K562 (cell line): ENCODE results near the gene C17orf50. TPM values are rescaled to one million over a fixed set of nuclear protein-coding genes. Genes with fewer than 3 reads are reported as not detected.

Experiments
- ATAC-seq: fragments of 200-7000 bp; cut with Tn5 transposase; 3 replicates; pipeline ENCODE4 v1.9.1; 2020; ENCODE audit warnings: moderate library complexity
- BruUV-seq: library from RNA; stranded (reverse); fragments of 400-500 nt; replicated peaks from 2 replicates; lab custom pipeline; 2021; lab: Mats Ljungman, UMichigan
- CTCF ChIA-PET: fragments of 300-600 bp; formaldehyde crosslinking; extraction: SDS; loops from one replicate; lab custom pipeline; 2021; ENCODE audit warnings: low intra/inter-chr PET ratio; lab: Yijun Ruan, JAX
- POLR2A ChIA-PET: fragments of 300-600, 350-650 bp; sonication (Branson Sonifier 250); formaldehyde crosslinking; extraction: SDS; loops from one replicate; lab custom pipeline; 2021; ENCODE audit warnings: antibody characterized with exemption, inconsistent platforms; lab: Yijun Ruan, JAX
- DNase-seq, 4 experiments: peaks; one replicate each; pipeline versions ENCODE4 v3.0.0 to v3.0.0-alpha.2; 2011 to 2018; ENCODE audit warnings: low spot score in 3 of 4, mixed read lengths in 3 of 4; ENCODE audit errors: extremely low read depth in 1 of 4
- FAIRE-seq: peaks from 2 replicates; lab custom pipeline; 2011; peaks lifted over from hg19 to GRCh38; lab: Jason Lieb, UNC
- H2AFZ ChIP-seq: 2 replicates; pipeline ENCODE4 v1.6.0; 2011; ENCODE audit warnings: low read depth, low read length, control low read depth, inconsistent platforms
- H3K27ac ChIP-seq: fragments of 200-600 bp; 3 replicates; pipeline ENCODE4 v1.8.0; 2011; ENCODE audit warnings: low read depth, mild to moderate bottlenecking, control low read depth, inconsistent platforms, low read length, moderate library complexity, mixed read lengths; ENCODE audit errors: extremely low read depth
- H3K27me3 ChIP-seq, 2 experiments: fragments of 300-600 bp in 1 of 2; 2 replicates in 1 of 2; 3 replicates in 1 of 2; pipeline versions ENCODE4 v1.6.0 to v1.8.0; 2011; ENCODE audit warnings: inconsistent platforms in 2 of 2, low read length in 2 of 2, mild to moderate bottlenecking in 1 of 2, mixed read lengths in 1 of 2, moderate library complexity in 1 of 2; ENCODE audit not compliant: control insufficient read depth in 2 of 2, insufficient read depth in 2 of 2
- H3K36me3 ChIP-seq: fragments of 300-600 bp; 3 replicates; pipeline ENCODE4 v1.8.0; 2011; ENCODE audit warnings: mild to moderate bottlenecking, low read length, inconsistent platforms; ENCODE audit not compliant: control insufficient read depth, insufficient read depth
- H3K4me1 ChIP-seq, 2 experiments: fragments of 200-600 bp in 1 of 2; replicated peaks in 1 of 2; 2 replicates in 1 of 2; 3 replicates in 1 of 2; pipeline versions ENCODE4 v1.5.1 to v1.8.0; 2011; ENCODE audit warnings: inconsistent platforms in 2 of 2, low read length in 2 of 2, mild to moderate bottlenecking in 1 of 2, mixed read lengths in 1 of 2, moderate library complexity in 1 of 2; ENCODE audit not compliant: control insufficient read depth in 2 of 2, insufficient read depth in 2 of 2
- H3K4me2 ChIP-seq: 2 replicates; pipeline ENCODE4 v1.6.1; 2011; ENCODE audit warnings: low read length, control low read depth, inconsistent platforms, mixed read lengths; ENCODE audit not compliant: insufficient read depth
- H3K4me3 ChIP-seq: fragments of 200-600 bp; sonication (generic), shearing (Covaris generic); 2 replicates; pipeline ENCODE4 v1.5.1; 2016; ENCODE audit warnings: control low read depth, inconsistent platforms
- H3K79me2 ChIP-seq: fragments of 200-600 bp; 3 replicates; pipeline ENCODE4 v1.8.0; 2011; ENCODE audit warnings: low read length, inconsistent platforms; ENCODE audit not compliant: control insufficient read depth, insufficient read depth
- H3K9ac ChIP-seq, 2 experiments: 2 replicates each; pipeline versions ENCODE4 v1.6.0 to v1.6.1; 2011; ENCODE audit warnings: low read depth in 2 of 2, low read length in 2 of 2, control low read depth in 1 of 2, inconsistent platforms in 1 of 2, mild to moderate bottlenecking in 1 of 2, mixed read lengths in 1 of 2; ENCODE audit not compliant: insufficient read depth in 1 of 2
- H3K9me1 ChIP-seq: one replicate; pipeline ENCODE4 v1.6.0; 2011; ENCODE audit warnings: inconsistent platforms, mild to moderate bottlenecking, low read length, moderate library complexity; ENCODE audit not compliant: control insufficient read depth, insufficient read depth
- H3K9me3 ChIP-seq: replicated peaks from 2 replicates; pipeline ENCODE4 v1.5.1; 2011; ENCODE audit warnings: low read depth, low read length, inconsistent platforms; ENCODE audit not compliant: control insufficient read depth, insufficient read depth
- H4K20me1 ChIP-seq: replicated peaks from 2 replicates; pipeline ENCODE4 v1.6.1; 2011; ENCODE audit warnings: low read length, inconsistent platforms, mixed read lengths; ENCODE audit not compliant: control insufficient read depth, insufficient read depth
- BRF1 ChIP-seq: IDR thresholded peaks from 3 replicates; pipeline ENCODE4 v1.6.1; 2011; ENCODE audit warnings: borderline replicate concordance, mild to moderate bottlenecking; ENCODE audit not compliant: insufficient read length; ENCODE audit errors: extremely low read depth
- CHD7 ChIP-seq: fragments of 200-600 bp; sonication (generic); IDR thresholded peaks from one replicate; pipeline ENCODE4 v1.6.1; 2012; ENCODE audit warnings: mild to moderate bottlenecking, low read depth, low read length, inconsistent platforms
- FUS ChIP-seq: fragments of 200-400 bp; formaldehyde crosslinking; optimal IDR thresholded peaks from 2 replicates; pipeline ENCODE3; 2017; ENCODE audit warnings: low read depth, low read length
- MBD2 ChIP-seq: sonication (generic); IDR thresholded peaks from 2 replicates; pipeline ENCODE4 v1.6.1; 2016; ENCODE audit warnings: low read depth, borderline replicate concordance
- NFYB ChIP-seq: IDR thresholded peaks from 2 replicates; pipeline ENCODE4 v1.6.1; 2011; ENCODE audit warnings: mild to moderate bottlenecking, moderate library complexity; ENCODE audit not compliant: insufficient read length; ENCODE audit errors: extremely low read depth
- TCF7L2 ChIP-seq: fragments of 150-350 bp; IDR thresholded peaks from 2 replicates; pipeline ENCODE4 v1.6.1; 2016; ENCODE audit warnings: low read depth, mild to moderate bottlenecking, low read length, moderate library complexity
- ZNF75A ChIP-seq: fragments of 450-650 bp; formaldehyde crosslinking; IDR thresholded peaks from 2 replicates; pipeline ENCODE4 v1.4.0; 2020; ENCODE audit warnings: mild to moderate bottlenecking
- ZZZ3 ChIP-seq: fragments of 450-650 bp; IDR thresholded peaks from 2 replicates; pipeline ENCODE4 v1.6.1; 2016; ENCODE audit warnings: antibody characterized with exemption, mild to moderate bottlenecking, moderate library complexity
- WGBS: fragments of 100-300 bp; shearing (Covaris generic); methylation state at CpG from one replicate; pipeline ENCODE4 v1.1.6; 2016; ENCODE audit warnings: low coverage, mixed read lengths; ENCODE audit not compliant: insufficient coverage; ENCODE audit errors: missing lambda C conversion rate; 5-methylcytosine and 5-hydroxymethylcytosine counted together
- in situ Hi-C: fragments of 300-500 bp; cut with MboI; formaldehyde crosslinking; loops from 4 replicates; pipeline ENCODE4 v1.15.0; 2018; ENCODE audit warnings: inconsistent platforms, mixed read lengths
- intact Hi-C: fragments of 100-400 bp; cut with micrococcal nuclease; formaldehyde crosslinking; loops from 2 replicates; pipeline ENCODE4 v1.14.2; 2022
- polyA plus RNA-seq, 8 experiments: library from polyadenylated mRNA; depleted of rRNA in 4 of 8; stranded (reverse) in 5 of 8; unstranded in 3 of 8; fragments of >200 nt; fragmentation: Nextera tagmentation in 2 of 8; fragmentation: Illumina TruSeq in 1 of 8; extraction: Ambion mirVana in 2 of 8; extraction: Trizol in 1 of 8; gene quantifications; 2 replicates each; pipeline versions ENCODE4 v1.2.1 to v1.2.3, GENCODE V29; 2011 to 2014; ENCODE audit warnings: inconsistent platforms in 1 of 8, missing spikeins in 1 of 8
- total RNA-seq, 7 experiments: library from RNA; depleted of rRNA in 6 of 7; stranded (reverse); fragments of >200 nt in 6 of 7; fragmentation: Illumina TruSeq in 2 of 7; extraction: Trizol in 2 of 7; gene quantifications; 2 replicates each; pipeline versions ENCODE4 v1.2.1 to v1.2.3, GENCODE V29; 2011 to 2021; ENCODE audit warnings: low replicate concordance in 1 of 7
- TF ChIP-seq, protein P1 (sequence below), 3 experiments: IDR thresholded peaks in 2 of 3; conservative IDR thresholded peaks in 1 of 3; 2 replicates each; pipeline ENCODE4 v1.5.1; 2011 to 2012; ENCODE audit warnings: low read length in 3 of 3, mild to moderate bottlenecking in 3 of 3, control low read depth in 2 of 3, improper control_type of control experiment in 1 of 3, inconsistent platforms in 1 of 3, low read depth in 1 of 3, mixed read lengths in 1 of 3, moderate library complexity in 1 of 3; ENCODE audit not compliant: insufficient read depth in 2 of 3

The C17orf50 gene
- total and polyA plus RNA-seq, 9 of the 15 experiments (the other 6 are each of a cell fraction or from before 2014, with no cell fraction given), result not detected

- in situ Hi-C loops, result loop anchor here (5.0 kb wide), 1 partner anchor 41 kb away; the partner anchor contains the start of gene TAF15
- no peak for ATAC-seq
- no peak for TF ChIP-seq CHD7
- no peak for TF ChIP-seq ZZZ3
- no peak for TF ChIP-seq ZNF75A (CRISPR knock-in tag)
- TF ChIP-seq, protein P1, sequence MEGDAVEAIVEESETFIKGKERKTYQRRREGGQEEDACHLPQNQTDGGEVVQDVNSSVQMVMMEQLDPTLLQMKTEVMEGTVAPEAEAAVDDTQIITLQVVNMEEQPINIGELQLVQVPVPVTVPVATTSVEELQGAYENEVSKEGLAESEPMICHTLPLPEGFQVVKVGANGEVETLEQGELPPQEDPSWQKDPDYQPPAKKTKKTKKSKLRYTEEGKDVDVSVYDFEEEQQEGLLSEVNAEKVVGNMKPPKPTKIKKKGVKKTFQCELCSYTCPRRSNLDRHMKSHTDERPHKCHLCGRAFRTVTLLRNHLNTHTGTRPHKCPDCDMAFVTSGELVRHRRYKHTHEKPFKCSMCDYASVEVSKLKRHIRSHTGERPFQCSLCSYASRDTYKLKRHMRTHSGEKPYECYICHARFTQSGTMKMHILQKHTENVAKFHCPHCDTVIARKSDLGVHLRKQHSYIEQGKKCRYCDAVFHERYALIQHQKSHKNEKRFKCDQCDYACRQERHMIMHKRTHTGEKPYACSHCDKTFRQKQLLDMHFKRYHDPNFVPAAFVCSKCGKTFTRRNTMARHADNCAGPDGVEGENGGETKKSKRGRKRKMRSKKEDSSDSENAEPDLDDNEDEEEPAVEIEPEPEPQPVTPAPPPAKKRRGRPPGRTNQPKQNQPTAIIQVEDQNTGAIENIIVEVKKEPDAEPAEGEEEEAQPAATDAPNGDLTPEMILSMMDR (IDR thresholded peaks at IDR 0.05 in 2 of 3, conservative IDR thresholded peaks at IDR 0.05 in 1 of 3; ENCODE audit: insufficient read depth in 2 of 3, low read depth in 1 of 3, low read length in 3 of 3), result no peak
- no peak for TF ChIP-seq FUS
- TF ChIP-seq MBD2, result no peak
- no peak for TF ChIP-seq TCF7L2
- TF ChIP-seq BRF1, result no peak
- TF ChIP-seq NFYB, result no peak
Observed at GRCh38 chr17:35766489-35766877, 5.8 kb downstream of the C17orf50 start.

More at GRCh38 chr17:35766489-35766877, 5.8 kb downstream of the C17orf50 start:
- H3K4me3 ChIP-seq, result no peak overlapping the region
- no peak for DNase-seq
- no peak overlapping the region for H2AFZ ChIP-seq
- ChIA-PET POLR2A (interaction anchor here (0.6 to 1.4 kb wide), 3 partner anchors 10 to 42 kb away, joined by 3 to 6 read pairs (median 3); partner anchors contain the start of gene TAF15), CTCF (interaction anchor here (0.6 to 2.3 kb wide), 2 partner anchors 35 to 38 kb away, joined by 3 to 20 read pairs; no protein-coding TSS in a partner anchor)
- 2% methylated on average over 20 of the region's 24 CpGs for WGBS
- no peaks in the 10 kb centered on the region for H3K36me3 ChIP-seq
- H3K4me1 ChIP-seq, result peaks cover 0 to 22% of the 10 kb centered on the region in 2 experiments; a peak in 3 of 5 replicates
- no peaks in the 10 kb centered on the region for H3K9me3 ChIP-seq
- no peak overlapping the region for H3K4me2 ChIP-seq
- peaks cover 3% of the 10 kb centered on the region for H3K9me1 ChIP-seq
- no peak overlapping the region for H3K27ac ChIP-seq
- peaks cover 28 to 71% of the 10 kb centered on the region in 2 experiments; a peak in 4 of 5 replicates for H3K27me3 ChIP-seq
- H4K20me1 ChIP-seq, result no peaks in the 10 kb centered on the region
- intact Hi-C loops, result loop anchor here (10.0 kb wide), 1 partner anchor 178 kb away; the partner anchor contains the start of gene LYZL6
- H3K9ac ChIP-seq, result no peak overlapping the region; a peak in 1 of 4 replicates
- BruUV-seq, result no TSS peak
- FAIRE-seq, result no peak
- H3K79me2 ChIP-seq, result no peaks in the 10 kb centered on the region
